Peyer's patch (tissue), 4 donors: ENCODE data around the gene PRDX2. TPM values are rescaled to one million over a fixed set of nuclear protein-coding genes. Genes with fewer than 3 reads are reported as not detected.
"Not testable (repeated sequence)": the region's sequence is repeated elsewhere in the genome, so short reads cannot be mapped to it uniquely, and the experiment has no call there.

Experiments used
- DNase-seq, 3 donors: peaks; one replicate each; pipeline ENCODE4 v3.0.0-alpha.2; 2017 to 2019
- H3K27ac ChIP-seq, 4 donors: fragments of 200-600 bp; sonication (generic); one replicate each; pipeline ENCODE4 v1.5.1; 2016 to 2019
- H3K27me3 ChIP-seq, 2 donors: fragments of 200-600 bp; sonication (generic); one replicate each; pipeline ENCODE4 v1.5.1; 2019
- H3K36me3 ChIP-seq, 3 donors: fragments of 200-600 bp; sonication (generic); one replicate each; pipeline ENCODE4 v1.5.1; 2016 to 2019
- H3K4me1 ChIP-seq, 4 donors: fragments of 200-600 bp; sonication (generic); one replicate each; pipeline ENCODE4 v1.5.1; 2016 to 2019
- H3K4me3 ChIP-seq, 4 donors: fragments of 200-600 bp; sonication (generic); 1 replicate in 3 of 4; 2 replicates in 1 of 4; pipeline ENCODE4 v1.5.1; 2016 to 2019; ENCODE audit warnings: mild to moderate bottlenecking in 1 of 4
- H3K9me3 ChIP-seq, 4 donors: fragments of 200-600 bp; sonication (generic); one replicate each; pipeline ENCODE4 v1.5.1; 2016 to 2019; ENCODE audit warnings: mild to moderate bottlenecking in 1 of 4
- CTCF ChIP-seq, 6 experiments: fragments of 450-650 bp in 4 of 6; fragments of 200-600 bp in 2 of 6; sonication (generic) in 1 of 6; IDR thresholded peaks; one replicate each; pipeline ENCODE4 v1.5.1; 2017 to 2019; ENCODE audit warnings: antibody characterized with exemption in 6 of 6, mild to moderate bottlenecking in 3 of 6, moderate library complexity in 1 of 6
- POLR2A ChIP-seq, 2 donors: fragments of 450-650 bp; IDR thresholded peaks; one replicate each; pipeline ENCODE4 v1.5.1; 2017; ENCODE audit warnings: antibody characterized with exemption in 2 of 2, mild to moderate bottlenecking in 2 of 2, moderate library complexity in 2 of 2
- total RNA-seq, 4 donors: library from RNA; depleted of rRNA; stranded (reverse); fragments of >200 nt; gene quantifications; one replicate each; pipeline ENCODE4 v1.1.0, GENCODE V29; 2016

PRDX2 gene
- total RNA-seq, 4 donors from 2014 or later: 150 to 461 (median 375) TPM

- H3K4me1 ChIP-seq: peaks cover 0 to 27% (median 7%) of the 10 kb centered on the region in 4 donors
- DNase-seq: no peak
- peaks cover 0 to 3% (median 0%) of the 10 kb centered on the region in 4 donors for H3K9me3 ChIP-seq
- no peak overlapping the region for H3K27ac ChIP-seq
- H3K36me3 ChIP-seq: no peaks in the 10 kb centered on the region
- TF ChIP-seq POLR2A (IDR thresholded peaks at IDR 0.05) (no peak), CTCF (IDR thresholded peaks at IDR 0.05) (no peak)
- peak overlapping the region in 3 of 4 donors; percentile 46 to 52 (median 48) for H3K4me3 ChIP-seq
- peaks cover 0 to 50% of the 10 kb centered on the region in 2 donors for H3K27me3 ChIP-seq
Measured at GRCh38 chr19:12833418-12833737, 31.8 kb upstream of the PRDX2 start.

- Histone ChIP-seq H3K9me3 (peaks cover 0 to 3% (median 0%) of the 10 kb centered on the region in 4 donors), H3K27me3 (peaks cover 0 to 25% of the 10 kb centered on the region in 2 donors), H3K4me1 (peaks cover 0 to 23% (median 2%) of the 10 kb centered on the region in 4 donors), H3K27ac (no peak overlapping the region), H3K36me3 (no peaks in the 10 kb centered on the region), H3K4me3 (peak overlapping the region in 2 of 4 donors; percentile 17 to 32)
- peak in 2 of 3 donors; percentile 76 to 81 for DNase-seq
- TF ChIP-seq POLR2A (IDR thresholded peaks at IDR 0.05) (no peak), CTCF (IDR thresholded peaks at IDR 0.05) (peak in 1 of 6 experiments; percentile 3)
Measured at GRCh38 chr19:12828494-12828893, 26.9 kb upstream of the PRDX2 start.

- H3K4me1 ChIP-seq: peaks cover 0 to 12% (median 2%) of the 10 kb centered on the region in 4 donors
- TF ChIP-seq CTCF (IDR thresholded peaks at IDR 0.05): peak in 2 of 6 experiments; percentile 22 to 25
- TF ChIP-seq POLR2A (IDR thresholded peaks at IDR 0.05): no peak
- H3K27ac ChIP-seq: no peak overlapping the region
- no peaks in the 10 kb centered on the region for H3K36me3 ChIP-seq
- DNase-seq: no peak
- peaks cover 0 to 10% of the 10 kb centered on the region in 2 donors for H3K27me3 ChIP-seq
- no peak overlapping the region for H3K4me3 ChIP-seq
- H3K9me3 ChIP-seq: no peaks in the 10 kb centered on the region
Measured at GRCh38 chr19:12825254-12826131, 23.9 kb upstream of the PRDX2 start.

GRCh38 chr19:12821761-12822160 is 20.2 kb upstream of the PRDX2 start:
- no peak overlapping the region for H3K27ac ChIP-seq
- no peak for DNase-seq
- peaks cover 0 to 6% (median 2%) of the 10 kb centered on the region in 4 donors for H3K4me1 ChIP-seq
- H3K27me3 ChIP-seq: peaks cover 0 to 7% of the 10 kb centered on the region in 2 donors
- no peak overlapping the region for H3K4me3 ChIP-seq
- H3K9me3 ChIP-seq: no peaks in the 10 kb centered on the region
- no peaks in the 10 kb centered on the region for H3K36me3 ChIP-seq
- TF ChIP-seq POLR2A (IDR thresholded peaks at IDR 0.05) (no peak), CTCF (IDR thresholded peaks at IDR 0.05) (no peak)

GRCh38 chr19:12817810-12818209 is 16.2 kb upstream of the PRDX2 start:
- H3K9me3 ChIP-seq, H3K4me3 ChIP-seq, H3K36me3 ChIP-seq, H3K4me1 ChIP-seq, H3K27ac ChIP-seq, DNase-seq, H3K27me3 ChIP-seq: not testable (repeated sequence)

- not testable (repeated sequence) for H3K36me3 ChIP-seq, H3K27ac ChIP-seq, H3K4me1 ChIP-seq, DNase-seq, H3K4me3 ChIP-seq, H3K9me3 ChIP-seq, H3K27me3 ChIP-seq
Measured at GRCh38 chr19:12817188-12817587, 15.6 kb upstream of the PRDX2 start.
